Activated CD4-positive, alpha-beta memory T cell treated with anti-CD3 and anti-CD28 coated beads for 36 hours (primary cell): Measurements from ENCODE around the gene ELFN2. TPM values are rescaled to one million over a fixed set of nuclear protein-coding genes. Genes with fewer than 3 reads are reported as not detected.
A peak's percentile ranks its signal among the peaks of the same experiment; 100 is the strongest.

Experiments
- CTCF ChIA-PET: fragments of 350-600 bp; sonication (Branson Sonifier 250); formaldehyde crosslinking; loops from one replicate; lab custom pipeline; 2021; ENCODE audit warnings: antibody characterized with exemption, inconsistent platforms; lab: Charles Lee
- POLR2A ChIA-PET: fragments of 350-600 bp; sonication (Branson Sonifier 250); formaldehyde crosslinking; loops from one replicate; lab custom pipeline; 2021; ENCODE audit warnings: antibody characterized with exemption; lab: Charles Lee
- DNase-seq: peaks from one replicate; pipeline ENCODE4 v3.0.0-alpha.2; 2020
- H3K27ac Mint-ChIP-seq: one replicate; pipeline ENCODE4 v1.8.0; 2021; ENCODE audit warnings: mixed read lengths
- H3K27me3 Mint-ChIP-seq: one replicate; pipeline ENCODE4 v1.8.0; 2021; ENCODE audit warnings: mixed read lengths
- H3K36me3 Mint-ChIP-seq: one replicate; pipeline ENCODE4 v1.8.0; 2021; ENCODE audit warnings: mixed read lengths
- H3K4me1 Mint-ChIP-seq: one replicate; pipeline ENCODE4 v1.8.0; 2021; ENCODE audit warnings: low read depth, mixed read lengths
- H3K4me3 Mint-ChIP-seq: one replicate; pipeline ENCODE4 v1.8.0; 2021; ENCODE audit warnings: mild to moderate bottlenecking, mixed read lengths
- H3K9me3 Mint-ChIP-seq: one replicate; pipeline ENCODE4 v1.8.0; 2021; ENCODE audit warnings: mixed read lengths
- intact Hi-C: fragments of 100-400 bp; cut with micrococcal nuclease; formaldehyde crosslinking; loops from one replicate; pipeline ENCODE4 v1.15.1; 2023
- total RNA-seq, 2 experiments: library from RNA; stranded (reverse); gene quantifications; one replicate each; pipeline ENCODE4 v1.2.3, GENCODE V29; 2021

Gene ELFN2
- total RNA-seq, 2 experiments from 2014 or later, result 0.39 to 0.57 TPM

DNA sequence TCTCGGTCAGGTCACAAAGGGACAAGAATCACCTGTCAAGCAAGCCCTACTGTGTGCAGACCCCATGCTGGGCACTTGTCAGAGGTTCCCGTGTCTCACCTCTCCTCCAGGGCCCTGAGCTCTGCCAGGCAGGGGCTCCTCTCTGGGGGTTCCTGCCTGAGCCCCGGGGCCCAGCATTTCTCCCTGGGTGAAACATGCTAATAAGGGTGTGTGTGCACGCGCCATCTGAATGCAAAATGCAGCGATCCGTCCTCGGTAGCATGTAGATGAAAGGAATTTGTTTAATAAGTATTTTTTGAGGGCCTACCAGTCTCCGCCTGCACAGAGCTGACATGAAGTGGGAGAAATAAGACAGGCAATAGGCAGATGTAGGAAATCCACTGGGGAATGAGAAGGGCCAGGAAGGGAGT is 5.8 kb downstream of the ELFN2 start:
- no peak overlapping the region for H3K4me3 Mint-ChIP-seq
- intact Hi-C loops, result no loop called here
- ChIA-PET CTCF (no interaction called here), POLR2A (no interaction called here)
- DNase-seq, result no peak
- H3K36me3 Mint-ChIP-seq, result no peaks in the 10 kb centered on the region
- peaks cover 21% of the 10 kb centered on the region for H3K4me1 Mint-ChIP-seq
- peaks cover 60% of the 10 kb centered on the region for H3K27me3 Mint-ChIP-seq
- H3K9me3 Mint-ChIP-seq, result no peaks in the 10 kb centered on the region
- H3K27ac Mint-ChIP-seq, result no peak overlapping the region

DNA sequence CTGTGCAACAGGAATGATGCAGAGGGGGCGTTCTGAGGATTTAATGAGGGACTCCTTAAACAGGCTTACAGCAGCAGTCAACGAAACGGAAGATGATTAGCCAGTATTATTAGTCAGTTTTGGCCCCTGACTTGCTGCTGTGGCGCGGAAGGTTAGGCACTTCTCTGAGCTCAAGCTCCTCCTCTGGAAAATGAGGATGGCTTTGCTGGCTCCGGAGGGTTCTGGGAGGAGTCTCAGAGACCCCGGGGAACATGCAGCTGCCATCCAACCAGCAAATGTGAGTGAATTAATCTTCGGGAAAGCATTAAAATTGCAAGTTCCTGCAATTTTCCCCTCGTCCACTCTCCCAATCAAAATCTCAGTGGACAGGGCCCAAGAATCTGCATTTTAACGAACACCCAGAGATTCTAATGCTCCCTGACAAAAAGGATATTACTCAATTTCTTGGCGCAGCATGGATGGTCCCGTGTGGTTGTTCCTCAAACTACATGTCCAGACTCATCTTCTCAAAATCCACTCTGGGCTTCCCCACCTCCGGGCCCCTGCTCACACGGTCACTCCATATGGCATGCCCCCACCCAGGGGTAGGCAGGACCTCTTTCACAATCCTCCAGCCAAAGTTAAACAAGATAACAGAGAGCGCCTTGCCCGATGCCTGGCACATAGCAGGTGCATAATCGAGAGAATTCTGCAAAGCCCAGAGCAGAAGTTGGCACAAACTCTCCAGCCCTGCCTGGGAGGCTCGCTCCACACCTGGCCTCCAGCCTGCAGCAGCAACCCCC is 6.4 kb downstream of the ELFN2 start:
- no peaks in the 10 kb centered on the region for H3K36me3 Mint-ChIP-seq
- DNase-seq, result no peak
- peak overlapping the region; percentile 67 for H3K4me3 Mint-ChIP-seq
- H3K27me3 Mint-ChIP-seq, result peaks cover 60% of the 10 kb centered on the region
- CTCF ChIA-PET, result no interaction called here
- POLR2A ChIA-PET, result no interaction called here
- H3K9me3 Mint-ChIP-seq, result no peaks in the 10 kb centered on the region
- H3K4me1 Mint-ChIP-seq, result peaks cover 27% of the 10 kb centered on the region
- H3K27ac Mint-ChIP-seq, result no peak overlapping the region
- intact Hi-C loops, result no loop called here

DNA sequence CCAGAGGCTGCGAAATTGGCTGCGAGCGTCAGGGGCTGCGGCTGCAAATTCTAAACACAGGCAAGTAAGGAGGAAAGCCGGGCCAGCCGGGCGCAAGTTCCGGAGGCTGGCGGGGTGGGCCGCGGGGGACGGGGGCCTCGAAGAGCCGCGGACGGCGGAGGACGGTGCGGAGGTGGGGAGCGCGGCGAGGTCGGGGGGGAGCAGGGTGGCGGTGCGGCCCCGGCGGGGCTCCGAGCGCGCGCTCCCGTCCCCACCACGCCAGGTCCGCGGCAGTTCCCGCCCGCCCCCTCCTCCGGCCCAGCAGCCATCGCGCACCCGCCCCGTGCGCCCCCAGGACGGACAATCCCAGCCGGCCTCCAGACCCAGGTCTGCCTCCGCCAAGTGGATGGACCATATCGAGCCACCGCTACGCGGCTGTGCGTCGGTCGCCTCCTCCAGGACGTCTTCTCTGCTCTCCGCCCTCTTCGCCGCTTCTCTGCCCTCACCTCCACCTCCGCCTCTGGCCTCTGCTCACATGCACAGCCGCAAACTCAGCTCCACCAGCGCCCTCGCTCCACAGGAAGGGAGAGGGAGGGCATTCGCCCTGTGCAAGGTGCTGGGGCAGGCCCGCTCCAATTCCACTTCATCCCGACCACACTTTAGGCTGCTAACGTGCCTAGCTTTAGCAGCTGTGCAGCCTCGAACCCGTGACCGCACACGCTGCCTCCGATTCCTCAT is 7.2 kb downstream of the ELFN2 start:
- peaks cover 28% of the 10 kb centered on the region for H3K4me1 Mint-ChIP-seq
- no peaks in the 10 kb centered on the region for H3K36me3 Mint-ChIP-seq
- intact Hi-C loops, result no loop called here
- ChIA-PET POLR2A (no interaction called here), CTCF (no interaction called here)
- H3K27me3 Mint-ChIP-seq, result peaks cover 54% of the 10 kb centered on the region
- H3K4me3 Mint-ChIP-seq, result peak overlapping the region; percentile 67
- H3K27ac Mint-ChIP-seq, result no peak overlapping the region
- DNase-seq, result peak; percentile 61
- H3K9me3 Mint-ChIP-seq, result no peaks in the 10 kb centered on the region

DNA sequence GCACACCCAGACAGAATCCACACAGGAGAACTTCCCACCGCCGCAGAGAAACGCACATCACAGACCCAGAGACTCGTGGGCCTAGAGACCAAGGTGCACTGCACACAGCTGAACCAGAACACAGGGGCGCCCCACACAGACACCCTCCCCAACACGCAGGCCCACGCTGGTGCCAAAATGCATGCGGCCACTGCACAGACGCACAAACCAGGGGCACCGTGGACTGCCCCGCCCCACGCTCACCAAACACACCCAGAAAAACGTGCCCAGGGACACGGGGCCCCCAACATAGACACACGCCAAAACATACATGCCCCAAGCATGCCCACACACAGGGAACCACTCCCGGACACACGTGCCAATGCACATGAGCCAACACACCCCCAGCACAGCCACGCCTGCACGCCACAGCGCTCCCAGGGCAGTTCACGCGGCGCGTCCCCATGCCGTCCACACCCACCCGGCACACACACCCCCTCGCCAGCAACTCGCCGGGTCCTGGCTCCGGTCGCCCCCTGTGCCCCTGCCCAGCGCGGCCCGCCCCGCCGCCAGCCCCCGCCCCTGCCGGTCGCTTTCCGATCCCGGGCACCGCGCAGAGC is 7.8 kb downstream of the ELFN2 start:
- intact Hi-C loops, result no loop called here
- peaks cover 56% of the 10 kb centered on the region for H3K27me3 Mint-ChIP-seq
- peaks cover 28% of the 10 kb centered on the region for H3K4me1 Mint-ChIP-seq
- H3K4me3 Mint-ChIP-seq, result peak overlapping the region; percentile 60
- no peak for DNase-seq
- H3K27ac Mint-ChIP-seq, result no peak overlapping the region
- H3K9me3 Mint-ChIP-seq, result no peaks in the 10 kb centered on the region
- ChIA-PET CTCF (no interaction called here), POLR2A (no interaction called here)
- no peaks in the 10 kb centered on the region for H3K36me3 Mint-ChIP-seq

DNA sequence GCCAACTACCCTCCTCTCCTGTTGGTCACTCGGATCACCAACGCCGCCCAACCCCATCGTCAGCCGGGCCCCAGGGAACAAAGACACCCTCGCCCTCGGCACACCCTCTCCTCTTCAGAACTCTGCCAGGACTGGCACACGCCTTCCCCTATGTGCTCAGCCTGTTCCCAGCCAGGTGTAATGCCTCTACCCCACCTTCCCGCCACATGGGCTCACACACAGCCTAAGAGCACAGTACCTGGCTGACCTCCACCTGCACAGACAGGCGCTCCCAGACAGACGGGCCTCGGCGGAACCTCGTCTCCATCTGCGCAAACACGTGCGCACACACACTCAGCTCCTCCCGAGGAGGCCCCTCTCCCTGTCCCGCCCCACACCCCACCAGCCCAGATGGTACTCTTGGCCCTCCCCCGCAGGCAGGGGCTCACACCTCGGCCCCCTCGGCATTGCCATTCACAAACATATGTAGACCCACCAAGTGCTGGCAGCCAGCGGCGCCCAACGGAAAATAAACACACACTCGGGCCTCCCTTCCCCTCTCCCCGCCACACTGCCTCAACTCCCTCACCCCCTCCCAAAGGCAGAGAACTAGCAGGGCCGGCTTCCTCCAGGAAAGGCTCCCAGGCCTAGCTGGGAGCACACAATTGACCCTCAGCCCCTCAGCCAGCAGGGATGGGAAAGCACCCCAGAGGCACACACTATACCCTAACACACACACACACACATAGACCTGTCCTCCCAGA is 8.5 kb downstream of the ELFN2 start:
- intact Hi-C loops, result no loop called here
- DNase-seq, result no peak
- Mint-ChIP-seq H3K4me3 (no peak overlapping the region), H3K36me3 (no peaks in the 10 kb centered on the region), H3K4me1 (peaks cover 28% of the 10 kb centered on the region), H3K27me3 (peaks cover 57% of the 10 kb centered on the region), H3K9me3 (no peaks in the 10 kb centered on the region), H3K27ac (no peak overlapping the region)
- CTCF ChIA-PET, result no interaction called here
- POLR2A ChIA-PET, result no interaction called here

DNA sequence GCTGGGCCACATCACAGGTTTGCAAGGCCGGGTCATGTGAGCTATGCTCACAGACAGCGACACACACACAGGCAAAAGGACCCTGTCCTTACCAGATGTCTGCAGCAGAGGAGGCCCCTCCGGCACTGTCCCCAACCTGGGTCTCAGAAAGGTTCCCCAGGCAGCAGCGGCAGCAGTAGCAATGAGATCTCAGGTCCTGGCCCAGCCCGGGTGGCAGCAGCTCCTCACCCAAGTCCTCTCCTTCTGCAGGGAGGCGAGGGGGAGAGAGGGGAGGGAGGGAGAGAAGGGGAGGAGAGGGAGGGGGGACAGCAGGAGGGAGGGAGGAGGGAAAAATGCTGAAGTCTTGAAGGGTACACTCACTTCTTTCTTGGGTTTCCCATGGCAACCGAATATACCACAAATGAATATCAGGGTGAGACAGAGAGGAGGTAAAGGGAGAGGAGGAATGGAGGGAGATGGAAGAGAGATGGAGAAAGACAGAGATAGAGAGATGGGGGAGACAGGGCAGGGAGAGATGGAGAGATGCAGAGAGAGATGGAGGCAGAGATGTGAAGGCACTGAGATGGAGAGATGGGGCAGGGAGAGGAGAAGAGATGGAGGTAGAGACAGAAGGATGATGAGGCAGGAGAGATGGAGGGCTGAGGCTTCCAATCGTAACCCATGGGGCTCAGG is 9.5 kb downstream of the ELFN2 start:
- peaks cover 57% of the 10 kb centered on the region for H3K27me3 Mint-ChIP-seq
- H3K27ac Mint-ChIP-seq, result no peak overlapping the region
- intact Hi-C loops, result no loop called here

DNA sequence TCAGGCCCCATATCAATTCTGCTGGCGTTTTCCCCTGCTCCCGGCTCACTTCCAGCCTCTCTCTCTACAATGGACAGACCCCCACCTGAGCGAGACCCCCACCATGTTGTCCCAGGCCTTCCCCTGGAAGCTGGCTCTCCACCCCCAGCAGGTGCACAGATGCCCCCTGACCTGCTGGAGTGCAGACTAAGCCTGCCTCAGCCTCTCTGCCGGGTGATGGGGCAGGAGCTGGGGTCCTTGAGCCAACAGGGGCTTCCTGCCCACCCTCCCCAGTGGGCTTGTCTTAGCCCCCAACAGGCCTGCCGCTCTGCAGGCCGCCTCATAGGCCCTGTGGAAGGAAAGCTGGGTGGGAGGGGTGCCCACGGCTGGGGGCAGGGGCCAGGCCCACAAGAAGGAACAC is 10.0 kb downstream of the ELFN2 start:
- peaks cover 57% of the 10 kb centered on the region for H3K27me3 Mint-ChIP-seq
- H3K9me3 Mint-ChIP-seq, result no peaks in the 10 kb centered on the region
- no peaks in the 10 kb centered on the region for H3K36me3 Mint-ChIP-seq
- peaks cover 28% of the 10 kb centered on the region for H3K4me1 Mint-ChIP-seq
- no peak overlapping the region for H3K4me3 Mint-ChIP-seq
- H3K27ac Mint-ChIP-seq, result no peak overlapping the region
- intact Hi-C loops, result no loop called here
- ChIA-PET CTCF (interaction anchor here (0.9 to 1.5 kb wide), 2 partner anchors 11 to 12 kb away, joined by 3 to 4 read pairs; no protein-coding TSS in a partner anchor), POLR2A (interaction anchor here (0.8 kb wide), 1 partner anchor 14 kb away, joined by 3 read pairs; no protein-coding TSS in a partner anchor)
- no peak for DNase-seq

More for the DNA sequence above, 9.5 kb downstream of the ELFN2 start:
- DNase-seq, result no peak
- POLR2A ChIA-PET, result no interaction called here
- Mint-ChIP-seq H3K9me3 (no peaks in the 10 kb centered on the region), H3K4me3 (no peak overlapping the region), H3K4me1 (peaks cover 28% of the 10 kb centered on the region), H3K36me3 (no peaks in the 10 kb centered on the region)
- CTCF ChIA-PET, result interaction anchor here (0.9 to 1.5 kb wide), 2 partner anchors 11 to 12 kb away, joined by 3 to 4 read pairs; no protein-coding TSS in a partner anchor

DNA sequence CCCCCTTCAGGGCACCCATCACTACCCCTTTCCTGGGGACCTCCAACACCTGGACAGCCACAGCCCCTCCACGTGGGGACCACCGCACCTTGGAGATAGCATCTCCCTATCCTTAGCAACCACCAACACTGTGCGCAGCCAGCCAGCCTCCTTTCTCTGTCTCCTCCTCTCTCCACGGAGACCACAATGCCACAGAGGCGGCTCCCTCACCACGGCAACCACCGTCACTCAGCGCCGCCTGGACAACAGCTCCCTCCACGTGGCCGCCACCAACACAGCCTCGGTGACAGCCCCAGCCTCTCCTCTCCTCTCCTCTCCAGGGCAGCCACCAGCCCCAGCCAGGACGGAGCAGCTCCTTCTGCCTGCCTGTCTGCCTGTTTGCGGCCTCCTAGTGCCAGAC is 10.5 kb downstream of the ELFN2 start:
- Mint-ChIP-seq H3K4me3 (no peak overlapping the region), H3K9me3 (no peaks in the 10 kb centered on the region), H3K27me3 (peaks cover 57% of the 10 kb centered on the region), H3K36me3 (no peaks in the 10 kb centered on the region), H3K27ac (no peak overlapping the region), H3K4me1 (peaks cover 28% of the 10 kb centered on the region)
- peak; percentile 55 for DNase-seq
- CTCF ChIA-PET, result interaction anchor here (1.5 kb wide), 1 partner anchor 12 kb away, joined by 4 read pairs; no protein-coding TSS in a partner anchor
- POLR2A ChIA-PET, result interaction anchor here (0.8 kb wide), 1 partner anchor 15 kb away, joined by 3 read pairs; no protein-coding TSS in a partner anchor
- intact Hi-C loops, result no loop called here

DNA sequence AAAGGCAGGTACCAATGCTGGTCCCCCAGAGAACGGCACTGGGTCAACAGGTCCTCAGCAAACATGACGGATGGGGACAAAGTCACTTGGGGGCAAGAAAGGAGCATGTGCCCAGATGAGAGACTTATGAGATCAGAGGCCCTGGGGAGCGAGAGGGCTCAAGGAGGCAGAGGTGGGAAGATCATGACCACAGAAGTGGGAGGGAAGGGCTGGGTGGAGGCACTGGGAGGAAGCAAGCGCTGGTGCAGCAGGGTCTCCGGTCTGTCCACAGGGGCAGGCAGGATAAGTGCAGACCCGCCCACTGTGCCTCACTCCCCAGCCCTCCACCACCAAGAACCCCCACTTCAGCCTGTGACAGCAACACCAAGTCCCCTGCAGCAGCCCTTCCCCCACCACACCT is 10.9 kb downstream of the ELFN2 start:
- peaks cover 53% of the 10 kb centered on the region for H3K27me3 Mint-ChIP-seq
- H3K4me3 Mint-ChIP-seq, result no peak overlapping the region
- H3K27ac Mint-ChIP-seq, result no peak overlapping the region
- ChIA-PET CTCF (no interaction called here), POLR2A (interaction anchor here (0.8 kb wide), 1 partner anchor 15 kb away, joined by 3 read pairs; no protein-coding TSS in a partner anchor)
- peaks cover 28% of the 10 kb centered on the region for H3K4me1 Mint-ChIP-seq
- H3K36me3 Mint-ChIP-seq, result no peaks in the 10 kb centered on the region
- DNase-seq, result no peak
- intact Hi-C loops, result no loop called here
- no peaks in the 10 kb centered on the region for H3K9me3 Mint-ChIP-seq

DNA sequence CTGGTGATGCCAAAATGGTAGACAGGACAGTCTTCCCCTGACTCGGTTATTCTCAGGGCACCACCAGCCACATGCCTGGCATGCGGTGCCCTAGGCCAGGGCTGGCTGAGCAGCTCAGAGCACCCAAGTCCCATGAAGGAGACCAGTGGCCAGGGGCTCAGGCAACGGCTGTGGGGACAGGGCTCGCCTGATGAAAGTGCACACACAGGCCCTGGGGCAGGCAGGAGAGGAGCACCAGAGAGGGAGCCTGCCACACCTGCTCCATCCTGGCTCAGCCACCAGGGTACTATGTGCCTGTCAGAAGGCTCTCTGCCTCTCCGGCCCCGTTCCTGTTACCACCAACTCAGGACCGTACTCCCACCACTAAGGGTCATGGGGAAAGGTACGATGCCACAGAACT is 12.1 kb downstream of the ELFN2 start:
- Mint-ChIP-seq H3K4me1 (peaks cover 28% of the 10 kb centered on the region), H3K4me3 (no peak overlapping the region), H3K36me3 (no peaks in the 10 kb centered on the region), H3K27ac (no peak overlapping the region), H3K27me3 (peaks cover 43% of the 10 kb centered on the region), H3K9me3 (no peaks in the 10 kb centered on the region)
- ChIA-PET CTCF (interaction anchor here (0.9 kb wide), 1 partner anchor 16 kb away, joined by 3 read pairs; no protein-coding TSS in a partner anchor), POLR2A (no interaction called here)
- intact Hi-C loops, result no loop called here
- no peak for DNase-seq

DNA sequence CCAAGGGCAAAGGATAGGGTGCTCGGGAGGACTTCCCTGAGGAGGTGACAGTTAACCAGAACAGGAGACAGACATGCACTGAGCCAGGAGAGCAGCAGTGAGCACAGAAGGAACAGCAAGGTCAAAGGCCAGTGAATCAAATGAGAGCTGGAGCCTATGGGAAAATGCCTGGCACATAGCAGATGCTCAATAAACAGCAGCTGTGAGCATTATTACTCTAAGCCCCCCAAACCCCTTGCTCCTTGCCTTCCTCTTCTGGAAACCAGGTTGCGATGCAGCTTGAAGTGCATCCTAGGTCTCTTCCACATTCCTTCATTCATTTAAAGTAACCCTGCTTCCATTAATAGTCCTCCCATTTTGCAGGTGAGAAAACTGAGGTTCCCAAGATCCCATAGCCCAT is 13.0 kb downstream of the ELFN2 start:
- H3K9me3 Mint-ChIP-seq, result no peaks in the 10 kb centered on the region
- peaks cover 23% of the 10 kb centered on the region for H3K4me1 Mint-ChIP-seq
- ChIA-PET POLR2A (no interaction called here), CTCF (interaction anchor here (0.9 kb wide), 1 partner anchor 58 kb away, joined by 3 read pairs; no protein-coding TSS in a partner anchor)
- H3K27me3 Mint-ChIP-seq, result peaks cover 38% of the 10 kb centered on the region
- DNase-seq, result no peak
- no peak overlapping the region for H3K27ac Mint-ChIP-seq
- intact Hi-C loops, result no loop called here
- H3K4me3 Mint-ChIP-seq, result no peak overlapping the region
- no peaks in the 10 kb centered on the region for H3K36me3 Mint-ChIP-seq
